Measurements from ENCODE around the gene ADAM22. TPM values are rescaled to one million over a fixed set of nuclear protein-coding genes. Genes with fewer than 3 reads are reported as not detected.
"Not testable (repeated sequence)": the region's sequence is repeated elsewhere in the genome, so short reads cannot be mapped to it uniquely, and the experiment has no call there.

Gene ADAM22
- 1 to 10 TPM; 1.1 to 7.1 (median 3.1) TPM for total RNA-seq
- polyA plus RNA-seq: under 1 TPM; 0.79 to 0.92 TPM
- 3.9 reads per million, percentile 20 among the genes with 10 or more reads in this experiment for total RNA-seq

DNA sequence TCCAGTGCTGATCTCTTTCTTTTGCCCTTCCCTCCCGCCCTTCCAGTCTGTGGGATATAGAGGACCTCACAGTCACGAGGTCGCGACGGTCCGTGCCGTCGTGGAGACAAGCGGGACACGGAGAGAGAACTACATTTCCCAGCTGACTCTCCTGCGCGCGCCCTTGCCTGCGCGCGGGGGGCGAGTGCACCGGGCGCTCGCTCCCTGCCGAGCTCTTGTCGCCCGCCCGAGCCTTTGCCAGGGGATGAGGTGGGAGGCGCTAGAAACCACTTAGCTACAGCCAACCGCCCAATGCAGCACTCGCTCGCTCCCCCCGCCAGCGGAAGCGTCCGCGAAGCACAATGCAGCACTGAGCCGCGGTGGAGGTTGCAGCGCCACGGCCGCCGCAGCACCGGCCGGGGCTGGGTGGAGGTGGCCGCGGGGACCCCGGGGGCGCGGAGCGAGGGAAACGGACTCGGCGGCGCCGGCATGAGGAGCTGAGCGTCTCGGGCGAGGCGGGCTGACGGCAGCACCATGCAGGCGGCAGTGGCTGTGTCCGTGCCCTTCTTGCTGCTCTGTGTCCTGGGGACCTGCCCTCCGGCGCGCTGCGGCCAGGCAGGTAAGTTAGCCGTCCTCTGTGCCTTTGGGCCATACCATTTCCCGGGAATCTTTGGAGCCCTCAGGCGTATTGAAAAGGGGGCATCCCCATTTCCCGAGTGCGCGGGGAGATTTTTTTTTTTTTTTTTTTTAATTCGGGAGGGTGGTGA, at the start of gene ADAM22:
Gene ADAM22, plus strand, starts transcription at position 299 of the 746 bp plus-strand sequence. Its CDS starts 215 bp downstream, at position 514.
- peak; percentile 96 for ATAC-seq
- ChIA-PET CTCF (no interaction called here), POLR2A (interaction anchor here (0.7 to 1.2 kb wide), 3 partner anchors 58 to 714 kb away, joined by 3 read pairs; partner anchors contain the start of genes DBF4, SLC25A40 and TMEM243)
- peak; percentile 49 to 80 (median 74) for DNase-seq
- H3K9me3 Mint-ChIP-seq: no peaks in the 10 kb centered on the region
- H3K27ac ChIP-seq (ENCODE audit: low read depth, low read length): peak within 1 kb of the TSS; percentile 19
- intact Hi-C loops (cut with micrococcal nuclease): loop anchor here (1.0 to 5.0 kb wide), 8 partner anchors 21 to 782 kb away; partner anchors contain the start of genes DBF4 (in 2 of the 2), SLC25A40 (in 2 of the 2), CROT (in 1 of the 2) and DMTF1 (in 1 of the 2)
- peaks cover 4 to 6% of the 10 kb centered on the region in 2 donors for H3K4me1 ChIP-seq (ENCODE audit: control insufficient read depth in 2 of 2, insufficient read depth in 2 of 2, low read length in 2 of 2)
- H3K36me3 ChIP-seq (ENCODE audit: control insufficient read depth in 2 of 3, insufficient read depth in 3 of 3, low read length in 3 of 3): no peaks in the 10 kb centered on the region
- peaks cover 0 to 54% (median 4%) of the 10 kb centered on the region in 5 donors for H3K27me3 Mint-ChIP-seq
- peaks cover 0 to 21% (median 12%) of the 10 kb centered on the region in 7 donors for H3K4me1 Mint-ChIP-seq
- H3K4me3 ChIP-seq (ENCODE audit: low read length): peak within 1 kb of the TSS; percentile 80
- peak within 1 kb of the TSS; percentile 84 to 93 (median 91) for H3K4me3 Mint-ChIP-seq
- H3K9me3 ChIP-seq (ENCODE audit: control insufficient read depth in 2 of 3, low read length in 3 of 3): no peaks in the 10 kb centered on the region
- peak within 1 kb of the TSS in 7 of 9 donors; percentile 13 to 82 (median 65) for H3K27ac Mint-ChIP-seq
- peaks cover 0 to 8% (median 3%) of the 10 kb centered on the region in 5 donors for H3K36me3 Mint-ChIP-seq
- no peaks in the 10 kb centered on the region for H3K27me3 ChIP-seq (ENCODE audit: control insufficient read depth in 2 of 2, insufficient read depth in 2 of 2, low read length in 2 of 2)

DNA sequence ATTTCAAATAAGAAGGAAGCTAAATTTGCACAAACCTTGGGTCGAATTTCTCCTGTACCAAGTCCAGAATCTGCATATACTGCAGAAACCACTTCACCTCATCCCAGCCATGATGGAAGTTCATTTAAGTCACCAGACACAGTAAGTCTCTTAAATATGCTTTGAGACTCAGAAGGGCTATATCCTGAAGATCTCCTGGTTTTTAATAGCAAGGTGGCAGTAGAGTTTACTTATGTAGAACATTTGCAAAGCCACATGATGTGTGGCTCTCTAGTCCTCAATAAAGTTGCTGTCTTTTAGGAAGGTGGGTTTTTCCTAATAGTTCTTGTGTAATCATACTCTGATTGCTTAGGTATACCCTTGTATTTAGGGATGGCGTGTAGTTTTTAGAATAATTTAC, 49.0 kb upstream of the ADAM22 start:
- peaks cover 12 to 38% (median 18%) of the 10 kb centered on the region in 5 donors for H3K36me3 Mint-ChIP-seq
- H3K4me1 Mint-ChIP-seq: peaks cover 5 to 37% (median 18%) of the 10 kb centered on the region in 7 donors
- no peaks in the 10 kb centered on the region for H3K9me3 ChIP-seq (ENCODE audit: control insufficient read depth in 2 of 3, low read length in 3 of 3)
- intact Hi-C loops (cut with micrococcal nuclease): loop anchor here (1.0 to 5.0 kb wide), 4 partner anchors 8 to 958 kb away; no protein-coding TSS in a partner anchor
- ATAC-seq (no peak), DNase-seq (no peak)
- H3K9me3 Mint-ChIP-seq: no peaks in the 10 kb centered on the region
- H3K4me3 Mint-ChIP-seq: no peak overlapping the region
- H3K27ac Mint-ChIP-seq: no peak overlapping the region
- no peaks in the 10 kb centered on the region for H3K4me1 ChIP-seq (ENCODE audit: control insufficient read depth in 2 of 2, insufficient read depth in 2 of 2, low read length in 2 of 2)
- H3K27me3 ChIP-seq (ENCODE audit: control insufficient read depth in 2 of 2, insufficient read depth in 2 of 2, low read length in 2 of 2): no peaks in the 10 kb centered on the region
- H3K27me3 Mint-ChIP-seq: no peaks in the 10 kb centered on the region
- no peak overlapping the region for H3K4me3 ChIP-seq (ENCODE audit: low read length)
- no peak overlapping the region for H3K27ac ChIP-seq (ENCODE audit: low read depth, low read length)
- POLR2A ChIA-PET: no interaction called here
- peaks cover 0 to 15% (median 5%) of the 10 kb centered on the region in 3 experiments for H3K36me3 ChIP-seq (ENCODE audit: control insufficient read depth in 2 of 3, insufficient read depth in 3 of 3, low read length in 3 of 3)
- CTCF ChIA-PET: interaction anchor here (0.6 to 1.1 kb wide), 3 partner anchors 10 to 379 kb away, joined by 3 to 5 read pairs (median 4); no protein-coding TSS in a partner anchor

- intact Hi-C loops (cut with micrococcal nuclease): loop anchor here (1.0 to 5.0 kb wide), 11 partner anchors 11 to 960 kb away; partner anchors contain the start of genes DBF4 (in 1 of the 2) and SLC25A40 (in 1 of the 2)
- no peaks in the 10 kb centered on the region for H3K4me1 ChIP-seq (ENCODE audit: control insufficient read depth in 2 of 2, insufficient read depth in 2 of 2, low read length in 2 of 2)
- no peaks in the 10 kb centered on the region for H3K27me3 ChIP-seq (ENCODE audit: control insufficient read depth in 2 of 2, insufficient read depth in 2 of 2, low read length in 2 of 2)
- no peak overlapping the region for H3K4me3 Mint-ChIP-seq
- H3K27ac ChIP-seq (ENCODE audit: low read depth, low read length): no peak overlapping the region
- no peaks in the 10 kb centered on the region for H3K27me3 Mint-ChIP-seq
- no peak overlapping the region for H3K27ac Mint-ChIP-seq
- H3K4me1 Mint-ChIP-seq: peaks cover 5 to 28% (median 13%) of the 10 kb centered on the region in 7 donors
- H3K36me3 Mint-ChIP-seq: peaks cover 8 to 32% (median 13%) of the 10 kb centered on the region in 5 donors
- DNase-seq: peak in 6 of 9 donors; percentile 8 to 49 (median 43)
- H3K9me3 Mint-ChIP-seq: no peaks in the 10 kb centered on the region
- peak; percentile 48 for ATAC-seq
- ChIA-PET CTCF (interaction anchor here (0.6 to 3.7 kb wide), 12 partner anchors 11 to 673 kb away, joined by 3 to 33 read pairs (median 3); partner anchors contain the start of genes DBF4 and SLC25A40), POLR2A (interaction anchor here (0.6 kb wide), 1 partner anchor 667 kb away, joined by 3 read pairs; no protein-coding TSS in a partner anchor)
- H3K36me3 ChIP-seq (ENCODE audit: control insufficient read depth in 2 of 3, insufficient read depth in 3 of 3, low read length in 3 of 3): peaks cover 0 to 22% (median 5%) of the 10 kb centered on the region in 3 experiments
- no peaks in the 10 kb centered on the region for H3K9me3 ChIP-seq (ENCODE audit: control insufficient read depth in 2 of 3, low read length in 3 of 3)
- H3K4me3 ChIP-seq (ENCODE audit: low read length): no peak overlapping the region
Measured at GRCh38 chr7:87886875-87887274, 47.2 kb upstream of the ADAM22 start.

GRCh38 chr7:87895363-87895762, 38.7 kb upstream of the ADAM22 start:
- Histone ChIP-seq H3K27me3 (ENCODE audit: control insufficient read depth in 2 of 2, insufficient read depth in 2 of 2, low read length in 2 of 2) (no peaks in the 10 kb centered on the region), H3K36me3 (ENCODE audit: control insufficient read depth in 2 of 3, insufficient read depth in 3 of 3, low read length in 3 of 3) (peaks cover 4 to 41% (median 4%) of the 10 kb centered on the region in 3 experiments), H3K4me3 (ENCODE audit: low read length) (no peak overlapping the region), H3K9me3 (ENCODE audit: control insufficient read depth in 2 of 3, low read length in 3 of 3) (no peaks in the 10 kb centered on the region), H3K4me1 (ENCODE audit: control insufficient read depth in 2 of 2, insufficient read depth in 2 of 2, low read length in 2 of 2) (no peaks in the 10 kb centered on the region), H3K27ac (ENCODE audit: low read depth, low read length) (no peak overlapping the region)
- POLR2A ChIA-PET: no interaction called here
- Mint-ChIP-seq H3K9me3 (no peaks in the 10 kb centered on the region), H3K27ac (peak overlapping the region in 1 of 9 donors; percentile 16), H3K4me1 (peaks cover 0 to 31% (median 7%) of the 10 kb centered on the region in 7 donors), H3K36me3 (peaks cover 0 to 31% (median 16%) of the 10 kb centered on the region in 5 donors), H3K4me3 (no peak overlapping the region), H3K27me3 (no peaks in the 10 kb centered on the region)
- intact Hi-C loops (cut with micrococcal nuclease): no loop called here
- CTCF ChIA-PET: interaction anchor here (1.1 kb wide), 1 partner anchor 10 kb away, joined by 3 read pairs; no protein-coding TSS in a partner anchor
- ATAC-seq (no peak), DNase-seq (no peak)

DNA sequence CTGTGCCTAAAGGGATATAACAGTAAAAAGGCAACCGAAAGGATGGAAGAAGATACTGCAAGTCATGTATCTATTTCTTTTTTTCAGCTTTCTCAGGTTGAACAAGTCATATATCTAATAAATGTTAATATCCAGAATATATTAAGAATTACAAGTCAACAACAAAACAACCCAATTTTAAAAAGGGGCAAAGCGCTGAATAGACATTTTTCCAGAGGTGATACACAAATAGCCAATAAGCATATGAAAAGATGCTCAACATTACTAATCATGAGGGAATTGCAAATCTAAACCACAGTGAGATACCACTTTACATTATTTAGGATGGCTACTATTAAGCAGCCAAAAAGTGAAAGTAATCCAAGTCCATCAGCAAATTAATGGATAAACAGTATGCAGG, 34.8 kb upstream of the ADAM22 start:
- H3K27me3 Mint-ChIP-seq: no peaks in the 10 kb centered on the region
- CTCF ChIA-PET: no interaction called here
- no peak for DNase-seq
- no peak overlapping the region for H3K4me3 Mint-ChIP-seq
- Histone ChIP-seq H3K27ac (ENCODE audit: low read depth, low read length) (no peak overlapping the region), H3K36me3 (ENCODE audit: control insufficient read depth in 2 of 3, insufficient read depth in 3 of 3, low read length in 3 of 3) (peaks cover 0 to 40% (median 4%) of the 10 kb centered on the region in 3 experiments), H3K4me3 (ENCODE audit: low read length) (no peak overlapping the region), H3K4me1 (ENCODE audit: control insufficient read depth in 2 of 2, insufficient read depth in 2 of 2, low read length in 2 of 2) (no peaks in the 10 kb centered on the region), H3K9me3 (ENCODE audit: control insufficient read depth in 2 of 3, low read length in 3 of 3) (no peaks in the 10 kb centered on the region), H3K27me3 (ENCODE audit: control insufficient read depth in 2 of 2, insufficient read depth in 2 of 2, low read length in 2 of 2) (no peaks in the 10 kb centered on the region)
- peaks cover 0 to 43% (median 28%) of the 10 kb centered on the region in 5 donors for H3K36me3 Mint-ChIP-seq
- H3K27ac Mint-ChIP-seq: no peak overlapping the region
- no peaks in the 10 kb centered on the region for H3K9me3 Mint-ChIP-seq
- peaks cover 0 to 14% (median 4%) of the 10 kb centered on the region in 7 donors for H3K4me1 Mint-ChIP-seq
- POLR2A ChIA-PET: no interaction called here
- ATAC-seq: no peak
- intact Hi-C loops (cut with micrococcal nuclease): no loop called here

- H3K9me3 Mint-ChIP-seq; CTCF ChIA-PET; H3K4me3 ChIP-seq (ENCODE audit: low read length); H3K9me3 ChIP-seq (ENCODE audit: control insufficient read depth in 2 of 3, low read length in 3 of 3); ATAC-seq; H3K27me3 Mint-ChIP-seq; H3K4me1 ChIP-seq (ENCODE audit: control insufficient read depth in 2 of 2, insufficient read depth in 2 of 2, low read length in 2 of 2); H3K4me3 Mint-ChIP-seq; intact Hi-C loops (cut with micrococcal nuclease); H3K27ac ChIP-seq (ENCODE audit: low read depth, low read length); DNase-seq; H3K27me3 ChIP-seq (ENCODE audit: control insufficient read depth in 2 of 2, insufficient read depth in 2 of 2, low read length in 2 of 2); POLR2A ChIA-PET: not testable (repeated sequence)
- peaks cover 0 to 20% (median 11%) of the 10 kb centered on the region in 7 donors for H3K4me1 Mint-ChIP-seq
- peaks cover 0 to 19% (median 11%) of the 10 kb centered on the region in 5 donors for H3K36me3 Mint-ChIP-seq
- H3K36me3 ChIP-seq (ENCODE audit: control insufficient read depth in 2 of 3, insufficient read depth in 3 of 3, low read length in 3 of 3): peaks cover 0 to 12% (median 0%) of the 10 kb centered on the region in 3 experiments
- H3K27ac Mint-ChIP-seq: peak overlapping the region in 6 of 9 donors; percentile 15 to 79 (median 55)
Measured at GRCh38 chr7:87907136-87907906, 26.7 kb upstream of the ADAM22 start.
